Adrenal gland (tissue), 12 donors: Measurements from ENCODE around the gene TXNDC16. TPM values are rescaled to one million over a fixed set of nuclear protein-coding genes. Genes with fewer than 3 reads are reported as not detected.

Experiments
- DNase-seq, 7 donors: peaks; one replicate each; pipeline ENCODE4 v3.0.0-alpha.2; 2019 to 2020
- H3K27ac ChIP-seq, 5 donors: fragments of 200-600 bp; sonication (generic) in 4 of 5; 1 replicate in 3 of 5; 2 replicates in 2 of 5; pipeline versions ENCODE4 v1.5.1 to v1.8.0; 2016 to 2020; ENCODE audit warnings: mild to moderate bottlenecking in 1 of 5
- H3K27me3 ChIP-seq: fragments of 200-600 bp; 2 replicates; pipeline ENCODE4 v1.8.0; 2021
- H3K36me3 ChIP-seq, 2 donors: fragments of 200-600 bp; replicated peaks in 1 of 2; 1 replicate in 1 of 2; 2 replicates in 1 of 2; pipeline versions ENCODE4 v1.5.1 to v1.8.0; 2018 to 2022
- H3K4me1 ChIP-seq, 2 donors: fragments of 200-600 bp; replicated peaks in 1 of 2; 1 replicate in 1 of 2; 2 replicates in 1 of 2; pipeline versions ENCODE4 v1.5.1 to v1.8.0; 2018 to 2021
- H3K4me3 ChIP-seq, 4 donors: fragments of 200-600 bp; sonication (generic) in 3 of 4; one replicate each; pipeline ENCODE4 v1.5.1; 2016 to 2018
- H3K9me3 ChIP-seq, 3 donors: fragments of 200-600 bp; sonication (generic) in 1 of 3; replicated peaks in 1 of 3; 1 replicate in 2 of 3; 2 replicates in 1 of 3; pipeline versions ENCODE4 v1.5.1 to v1.8.0; 2016 to 2021
- POLR2A ChIP-seq, 2 donors: fragments of 450-650 bp; IDR thresholded peaks; one replicate each; pipeline ENCODE4 v1.6.1; 2017; ENCODE audit warnings: antibody characterized with exemption in 2 of 2, mild to moderate bottlenecking in 2 of 2, moderate library complexity in 1 of 2
- WGBS, 4 donors: extraction: QIAGEN DNeasy Blood & Tissue Kit in 2 of 4; methylation state at CpG; one replicate each; pipeline versions ENCODE4 v1.1.5 to v1.1.7; 2013 to 2017; 5-methylcytosine and 5-hydroxymethylcytosine counted together
- intact Hi-C, 2 donors: fragments of 100-400 bp; cut with DNase I; formaldehyde crosslinking; loops; one replicate each; pipeline versions ENCODE4 v1.14.1 to v1.15.0; 2022 to 2023
- polyA plus RNA-seq, 3 donors: library from polyadenylated mRNA; stranded (reverse); fragments of 200-250 nt in 2 of 3; fragments of 350-450 nt in 1 of 3; fragmentation: Illumina TruSeq in 1 of 3; extraction: RNeasy Lipid Tissue Mini Kit (QIAGEN cat#74804) in 1 of 3; gene quantifications; one replicate each; pipeline ENCODE4 v1.2.3, GENCODE V29; 2013 to 2014
- total RNA-seq, 9 donors: library from RNA; depleted of rRNA in 4 of 9; stranded (reverse); fragments of >200 nt in 4 of 9; fragments of 120-200 nt in 1 of 9; fragmentation: NEBNext Ultra II Directional in 1 of 9; extraction: Animal tissue kit (Norgen Biotek cat#: 25700) in 1 of 9; gene quantifications; one replicate each; pipeline versions ENCODE4 v1.1.0 to v1.2.4, GENCODE V29; 2013 to 2023
- TF ChIP-seq, protein P1 (sequence below), 6 experiments: fragments of 450-650 bp in 4 of 6; fragments of 200-600 bp in 2 of 6; sonication (generic) in 1 of 6; IDR thresholded peaks; 1 replicate in 5 of 6; 2 replicates in 1 of 6; pipeline versions ENCODE4 v1.5.1 to v1.8.0; 2016 to 2021; ENCODE audit warnings: antibody characterized with exemption in 6 of 6, mild to moderate bottlenecking in 2 of 6, moderate library complexity in 1 of 6
- donor health status: healthy with polysubstance abuse.
- donor health status: Bipolar disorder and iron deficiency.
- donor health status: DM: yes; HTN: yes; CAD: no.
- donor health status: DM: no; HTN: no; CAD: no.
- donor health status: DM: no; HTN: no; CAD: no.
- donor health status: DM: yes; HTN: yes; CAD: no.

Gene TXNDC16
- total and polyA plus RNA-seq, 12 donors, result 1.3 to 7.2 (median 5.6) TPM

DNA sequence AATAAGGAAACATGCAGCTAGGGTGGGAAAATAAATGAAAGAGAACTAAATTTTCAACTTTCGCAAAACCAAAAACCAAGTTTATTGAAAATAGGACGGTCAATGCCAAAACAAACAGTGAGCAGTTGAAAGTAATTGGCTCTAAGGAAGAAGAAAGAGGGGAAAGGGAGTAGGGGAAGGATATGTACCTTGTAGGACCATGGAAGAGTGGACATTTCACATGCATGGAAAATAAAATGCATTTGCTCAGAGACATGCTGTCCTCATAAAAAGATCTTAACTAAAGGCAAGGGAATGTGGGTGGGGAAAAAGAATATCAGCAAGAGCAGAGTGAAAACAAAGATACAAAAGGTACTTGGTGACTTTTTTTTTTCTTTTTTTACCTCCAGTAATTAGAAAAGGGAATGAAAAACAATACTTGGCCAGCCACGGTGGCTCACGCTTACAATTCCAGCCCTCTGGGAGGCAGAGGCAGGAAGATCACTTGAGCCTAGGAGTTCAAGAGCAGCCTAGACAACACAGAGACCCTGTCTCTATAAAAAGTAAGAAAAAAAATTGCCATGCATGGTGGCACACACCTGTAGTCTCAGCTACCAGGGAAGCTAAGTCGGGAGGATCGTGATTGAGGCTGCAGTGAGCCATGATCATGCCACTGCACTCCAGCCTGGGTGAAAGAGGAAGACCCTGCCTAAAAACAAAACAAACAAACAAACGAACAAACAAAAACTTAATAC is 6.6 kb downstream of the TXNDC16 start:
- intact Hi-C loops, result loop anchor here in 1 of 2 donors (10.0 kb wide), 1 partner anchor 149 kb away; the partner anchor contains the start of gene ERO1A
- no peak for DNase-seq
- H3K27ac ChIP-seq, result no peak overlapping the region

GRCh38 chr14:52538623-52539022 is 13.7 kb downstream of the TXNDC16 start:
- no peak for TF ChIP-seq POLR2A (IDR thresholded peaks at IDR 0.05)
- TF ChIP-seq, protein P1, sequence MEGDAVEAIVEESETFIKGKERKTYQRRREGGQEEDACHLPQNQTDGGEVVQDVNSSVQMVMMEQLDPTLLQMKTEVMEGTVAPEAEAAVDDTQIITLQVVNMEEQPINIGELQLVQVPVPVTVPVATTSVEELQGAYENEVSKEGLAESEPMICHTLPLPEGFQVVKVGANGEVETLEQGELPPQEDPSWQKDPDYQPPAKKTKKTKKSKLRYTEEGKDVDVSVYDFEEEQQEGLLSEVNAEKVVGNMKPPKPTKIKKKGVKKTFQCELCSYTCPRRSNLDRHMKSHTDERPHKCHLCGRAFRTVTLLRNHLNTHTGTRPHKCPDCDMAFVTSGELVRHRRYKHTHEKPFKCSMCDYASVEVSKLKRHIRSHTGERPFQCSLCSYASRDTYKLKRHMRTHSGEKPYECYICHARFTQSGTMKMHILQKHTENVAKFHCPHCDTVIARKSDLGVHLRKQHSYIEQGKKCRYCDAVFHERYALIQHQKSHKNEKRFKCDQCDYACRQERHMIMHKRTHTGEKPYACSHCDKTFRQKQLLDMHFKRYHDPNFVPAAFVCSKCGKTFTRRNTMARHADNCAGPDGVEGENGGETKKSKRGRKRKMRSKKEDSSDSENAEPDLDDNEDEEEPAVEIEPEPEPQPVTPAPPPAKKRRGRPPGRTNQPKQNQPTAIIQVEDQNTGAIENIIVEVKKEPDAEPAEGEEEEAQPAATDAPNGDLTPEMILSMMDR (IDR thresholded peaks at IDR 0.05), result no peak
- H3K27ac ChIP-seq, result no peak overlapping the region
- H3K4me3 ChIP-seq, result no peak overlapping the region
- no peak for DNase-seq
- intact Hi-C loops, result no loop called here
- no peaks in the 10 kb centered on the region for H3K4me1 ChIP-seq
- no peaks in the 10 kb centered on the region for H3K36me3 ChIP-seq
- 74 to 78% (median 75%) methylated on average over 2 of the region's 2 CpGs for WGBS, 4 donors
- H3K27me3 ChIP-seq, result no peaks in the 10 kb centered on the region
- H3K9me3 ChIP-seq, result no peaks in the 10 kb centered on the region

More for the DNA sequence above, 6.6 kb downstream of the TXNDC16 start:
- H3K36me3 ChIP-seq, result no peaks in the 10 kb centered on the region
- no peak for TF ChIP-seq POLR2A (IDR thresholded peaks at IDR 0.05)
- TF ChIP-seq, protein P1 (IDR thresholded peaks at IDR 0.05), result no peak
- no peaks in the 10 kb centered on the region for H3K27me3 ChIP-seq
- no peak overlapping the region for H3K4me3 ChIP-seq
- no peaks in the 10 kb centered on the region for H3K9me3 ChIP-seq
- 85 to 90% (median 86%) methylated on average over 7 of the region's 7 CpGs for WGBS, 4 donors
- peaks cover 0 to 9% of the 10 kb centered on the region in 2 donors for H3K4me1 ChIP-seq

GRCh38 chr14:52536269-52536668 is 16.0 kb downstream of the TXNDC16 start:
- TF ChIP-seq, protein P1 (IDR thresholded peaks at IDR 0.05), result no peak
- no peak for TF ChIP-seq POLR2A (IDR thresholded peaks at IDR 0.05)
- H3K27me3 ChIP-seq, result no peaks in the 10 kb centered on the region
- H3K9me3 ChIP-seq, result no peaks in the 10 kb centered on the region
- no peak for DNase-seq
- H3K36me3 ChIP-seq, result no peaks in the 10 kb centered on the region
- H3K4me1 ChIP-seq, result no peaks in the 10 kb centered on the region
- H3K27ac ChIP-seq, result no peak overlapping the region
- H3K4me3 ChIP-seq, result no peak overlapping the region
- intact Hi-C loops, result no loop called here
- 89 to 93% (median 90%) methylated on average over 3 of the region's 3 CpGs for WGBS, 4 donors

DNA sequence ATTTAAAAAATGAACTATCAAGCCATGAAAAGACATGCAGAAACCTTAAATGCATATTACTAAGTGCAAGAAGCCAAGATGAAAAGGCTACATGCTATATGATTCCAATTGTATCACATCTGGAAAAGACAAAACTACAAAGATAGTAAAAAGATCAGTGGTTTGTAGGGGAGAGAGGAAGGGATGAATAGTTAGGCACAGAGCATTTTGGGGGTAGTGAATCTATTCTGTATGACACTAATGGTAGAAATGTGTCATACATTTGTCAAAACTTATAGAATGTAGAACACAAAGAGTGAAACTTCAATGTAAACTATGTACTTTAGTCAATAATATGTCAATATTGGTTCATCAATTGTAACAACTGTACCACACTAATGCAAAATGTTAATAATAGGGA is 20.8 kb downstream of the TXNDC16 start:
- H3K36me3 ChIP-seq, result no peaks in the 10 kb centered on the region
- DNase-seq, result no peak
- intact Hi-C loops, result no loop called here

More for the DNA sequence above, 20.8 kb downstream of the TXNDC16 start:
- Histone ChIP-seq H3K27ac (no peak overlapping the region), H3K27me3 (no peaks in the 10 kb centered on the region), H3K9me3 (no peaks in the 10 kb centered on the region), H3K4me1 (no peaks in the 10 kb centered on the region), H3K4me3 (no peak overlapping the region)
- TF ChIP-seq POLR2A (IDR thresholded peaks at IDR 0.05), result no peak
- TF ChIP-seq, protein P1 (IDR thresholded peaks at IDR 0.05), result no peak
